ENCODE results near the gene ATP6V0B. TPM values are rescaled to one million over a fixed set of nuclear protein-coding genes. Genes with fewer than 3 reads are reported as not detected.

Gene ATP6V0B
- total and polyA plus RNA-seq, 2 of the 4 experiments (the other 2 are of a cell fraction): 72.1 to 169 TPM

- Histone ChIP-seq H4K5ac (ENCODE audit: low read depth, low read length) (no peak overlapping the region), H3K23ac (ENCODE audit: low read depth, low read length) (no peak overlapping the region), H2AK9ac (replicated peaks; ENCODE audit: low read depth, low read length, poor library complexity) (no peak overlapping the region), H3K9me3 (ENCODE audit: control insufficient read depth, insufficient read depth, low read length) (no peaks in the 10 kb centered on the region), H2BK20ac (ENCODE audit: low read depth, low read length) (no peak overlapping the region), H2AFZ (replicated peaks; ENCODE audit: low read length, poor library complexity) (no peak overlapping the region), H3K18ac (ENCODE audit: low read depth, low read length) (no peak overlapping the region), H3K14ac (replicated peaks; ENCODE audit: low read depth, low read length) (no peak overlapping the region), H2BK120ac (ENCODE audit: low read depth, low read length) (no peak overlapping the region), H2AK5ac (ENCODE audit: low read depth, low read length) (no peak overlapping the region), H4K8ac (ENCODE audit: low read depth in 2 of 2, low read length in 2 of 2) (no peak overlapping the region), H3K4me3 (ENCODE audit: insufficient read depth, low read depth, low read length) (no peak overlapping the region), H3K4ac (ENCODE audit: low read depth, low read length) (no peak overlapping the region), H3K9ac (ENCODE audit: low read depth, low read length) (no peak overlapping the region), H3K9me1 (ENCODE audit: insufficient read depth, low read length) (peaks cover 19% of the 10 kb centered on the region), H3K27ac (ENCODE audit: insufficient read depth, low read length) (no peak overlapping the region), H3K27me3 (ENCODE audit: control insufficient read depth, insufficient read depth, low read length) (no peaks in the 10 kb centered on the region), H3K56ac (ENCODE audit: extremely low read depth, insufficient read depth, low read length) (no peak overlapping the region), H3K36me3 (ENCODE audit: control insufficient read depth, insufficient read depth, low read length) (peaks cover 49% of the 10 kb centered on the region), H3K4me1 (ENCODE audit: control insufficient read depth, insufficient read depth, low read length) (no peaks in the 10 kb centered on the region), H2BK15ac (ENCODE audit: low read depth, low read length) (no peak overlapping the region), H4K91ac (ENCODE audit: insufficient read depth, low read depth, low read length) (no peak overlapping the region), H3K79me1 (ENCODE audit: low read depth in 1 of 2, low read length in 2 of 2) (0 out of 4 replicates have a peak, but pooled peaks cover 0 to 3% of the 10 kb centered on the region in 2 experiments), H3K4me2 (ENCODE audit: low read depth, low read length) (no peak overlapping the region), H2BK5ac (ENCODE audit: low read depth, low read length, poor library complexity, severe bottlenecking) (no peak overlapping the region), H4K20me1 (ENCODE audit: insufficient read depth, low read length) (peaks cover 7% of the 10 kb centered on the region; the same call in 1 of the 2 replicates)
- BruUV-seq (replicated peaks): no TSS peak
- dilution Hi-C loops (cut with HindIII; ENCODE audit: low sequenced_read_pairs, unreplicated experiment): no loop called here
- in situ Hi-C loops (cut with MboI; ENCODE audit: low sequenced_read_pairs): loop anchor here (25.0 kb wide), 1 partner anchor 423 kb away; the partner anchor contains the start of gene PTPRF
- ATAC-seq (ENCODE audit: low read depth) (no peak), DNase-seq (no peak)
- 98% methylated on average over 5 of the region's 8 CpGs; no CpG with 5 or more reads in 1 of the 2 experiments for WGBS, 2 experiments (ENCODE audit: extremely low coverage in 2 of 2, insufficient read length in 1 of 2)
- TF ChIP-seq RAD21 (IDR thresholded peaks at IDR 0.05; ENCODE audit: low read length) (no peak), ELK1 (IDR thresholded peaks at IDR 0.05; ENCODE audit: borderline replicate concordance, low read depth, low read length) (no peak), MAZ (IDR thresholded peaks at IDR 0.05; ENCODE audit: borderline replicate concordance, low read depth, low read length) (no peak), NFE2L2 (IDR thresholded peaks at IDR 0.05; ENCODE audit: low read depth, low read length) (no peak), MAFK (IDR thresholded peaks at IDR 0.05; ENCODE audit: low read depth, low read length) (no peak), CTCF (conservative IDR thresholded peaks at IDR 0.05; ENCODE audit: low read depth, low read length) (no peak), USF2 (IDR thresholded peaks at IDR 0.05; ENCODE audit: low read depth, low read length) (no peak), CEBPB (IDR thresholded peaks at IDR 0.05; ENCODE audit: low read depth, low read length) (no peak), SMC3 (IDR thresholded peaks at IDR 0.05; ENCODE audit: low read depth, low read length) (no peak), FOS (IDR thresholded peaks at IDR 0.05; ENCODE audit: low read depth, low read length) (no peak)
- CTCF ChIA-PET: no interaction called here
- intact Hi-C loops (cut with micrococcal nuclease): no loop called here
- POLR2A ChIA-PET (ENCODE audit: unreplicated experiment): no interaction called here
These were observed 14.0 kb upstream of the ATP6V0B start for GRCh38 chr1:43960798-43961197.

All from IMR-90 (cell line).